COLO829 (cell line): Measurements from ENCODE around the gene PPP1R12A.

Experiments used
- DNase-seq: peaks from one replicate; pipeline ENCODE4 v3.0.0; 2012; ENCODE audit warnings: low spot score

The PPP1R12A gene

DNA sequence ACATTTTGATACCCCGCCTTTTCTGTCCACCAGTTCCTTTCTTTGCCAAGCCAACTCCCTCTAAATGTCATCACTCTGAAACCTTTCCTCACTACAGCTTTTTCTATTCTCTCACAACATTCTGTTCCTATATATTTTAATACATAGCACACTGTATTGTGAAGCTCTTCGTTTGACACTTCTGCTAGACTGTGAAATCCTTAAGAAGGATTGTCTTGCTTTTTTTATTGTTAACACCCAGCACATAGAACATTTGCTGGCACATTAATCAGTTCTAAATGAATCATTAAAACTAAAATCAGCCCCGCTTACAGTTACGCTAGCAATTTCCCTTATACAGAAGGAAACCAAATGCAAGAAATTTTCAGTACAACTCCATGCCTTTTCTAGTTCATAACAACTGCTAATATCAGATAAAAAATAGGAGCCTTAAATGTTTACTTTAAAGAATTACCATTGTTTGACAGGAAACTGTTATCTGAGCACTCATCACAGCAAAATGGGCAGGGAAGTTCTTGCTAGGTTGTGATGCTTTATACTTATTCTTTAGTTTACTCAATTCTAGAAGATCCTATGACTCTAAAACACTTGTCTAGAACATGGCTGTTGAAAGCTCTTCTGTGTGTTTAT, 93.5 kb downstream of the PPP1R12A start:
- DNase-seq, result no peak

DNA sequence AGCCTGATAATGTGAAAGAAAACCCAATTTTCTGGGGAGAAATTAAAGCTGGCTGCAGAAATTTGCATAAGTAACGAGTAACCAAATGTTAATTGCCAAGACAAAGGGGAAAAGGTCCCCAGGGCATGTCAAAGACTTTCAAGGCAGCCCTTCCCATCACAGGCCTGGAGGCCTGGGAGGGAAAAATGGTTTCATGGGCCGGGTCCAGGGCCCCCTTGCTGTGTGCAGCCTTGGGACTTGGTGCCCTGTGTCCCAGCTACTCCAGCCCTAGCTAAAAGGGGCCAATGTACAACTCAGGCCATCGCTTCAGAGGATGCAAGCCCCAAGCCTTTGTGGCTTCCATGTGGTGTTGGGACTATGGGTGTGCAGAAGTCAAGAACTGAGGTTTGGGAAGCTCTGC, 96.5 kb downstream of the PPP1R12A start:
- DNase-seq, result no peak

DNA sequence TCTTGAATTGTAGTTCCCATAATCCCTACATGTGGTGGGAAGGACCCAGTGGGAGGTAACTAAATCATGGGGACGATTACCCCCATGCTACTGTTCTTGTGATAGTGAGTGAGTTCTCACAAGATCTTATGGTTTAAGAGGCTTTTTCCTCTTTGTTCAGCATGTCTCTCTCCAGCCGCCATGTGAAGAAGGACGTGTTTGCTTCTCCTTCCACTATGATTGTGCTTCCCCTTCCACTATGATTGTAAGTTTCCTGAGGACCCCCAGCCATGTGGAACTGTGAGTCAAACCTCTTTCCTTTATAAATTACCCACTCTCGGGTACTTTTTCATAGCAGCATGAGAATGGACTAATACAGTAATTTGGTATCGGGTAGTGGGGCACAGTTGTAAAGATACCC, 97.3 kb downstream of the PPP1R12A start:
- no peak for DNase-seq

DNA sequence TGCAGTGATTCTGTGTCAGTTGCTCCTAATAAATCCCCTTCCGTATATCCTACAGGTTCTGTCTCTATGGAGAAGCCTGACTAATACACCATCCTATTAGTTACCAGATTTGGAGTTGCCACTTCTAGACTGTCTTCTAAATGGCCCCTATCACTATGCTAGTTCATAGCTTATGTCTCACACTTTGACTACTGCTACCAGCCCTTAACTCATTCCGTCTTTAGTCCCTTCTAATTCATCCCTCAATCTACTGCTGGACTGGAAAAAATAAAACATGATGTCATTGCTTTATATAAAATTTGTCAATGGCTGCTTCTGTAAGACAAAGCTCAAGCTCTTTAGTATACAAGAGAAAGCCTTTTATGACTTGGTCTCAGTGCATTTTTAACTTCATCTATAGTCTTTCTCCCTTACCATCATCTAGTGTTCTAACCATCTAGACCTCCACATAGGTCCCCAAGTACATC, 99.5 kb downstream of the PPP1R12A start:
- DNase-seq, result no peak

DNA sequence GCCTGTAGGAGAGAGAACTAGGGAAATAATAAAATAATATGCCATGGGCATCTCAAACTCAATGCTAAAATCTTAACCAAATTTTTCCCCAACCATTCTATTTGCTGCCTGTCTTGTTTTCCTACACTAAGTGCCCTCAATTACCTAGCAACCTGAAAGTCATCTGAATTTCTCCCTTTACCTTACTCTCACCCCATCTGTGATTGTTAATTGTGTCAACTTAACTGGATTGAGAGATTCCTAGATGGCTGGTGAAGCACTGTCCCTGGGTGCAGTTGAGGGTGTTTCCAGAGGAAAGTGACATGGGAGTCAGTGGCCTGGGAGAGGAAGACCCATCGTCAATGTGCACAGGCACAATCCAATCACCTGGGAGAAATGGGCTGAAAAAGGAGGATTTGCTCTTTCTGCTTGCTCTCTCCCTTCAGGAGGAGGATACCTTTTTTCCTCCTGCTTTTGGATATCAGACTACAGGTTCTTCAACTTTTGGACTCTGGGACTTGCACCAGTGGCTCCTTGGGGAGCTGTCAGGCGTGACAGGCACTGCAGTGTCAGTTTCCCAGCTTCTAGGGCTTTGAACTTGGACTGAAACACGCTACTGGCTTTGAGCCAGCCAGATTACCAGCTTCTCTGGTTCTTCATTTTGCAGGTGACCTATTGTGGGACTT, 100.1 kb downstream of the PPP1R12A start:
- no peak for DNase-seq

DNA sequence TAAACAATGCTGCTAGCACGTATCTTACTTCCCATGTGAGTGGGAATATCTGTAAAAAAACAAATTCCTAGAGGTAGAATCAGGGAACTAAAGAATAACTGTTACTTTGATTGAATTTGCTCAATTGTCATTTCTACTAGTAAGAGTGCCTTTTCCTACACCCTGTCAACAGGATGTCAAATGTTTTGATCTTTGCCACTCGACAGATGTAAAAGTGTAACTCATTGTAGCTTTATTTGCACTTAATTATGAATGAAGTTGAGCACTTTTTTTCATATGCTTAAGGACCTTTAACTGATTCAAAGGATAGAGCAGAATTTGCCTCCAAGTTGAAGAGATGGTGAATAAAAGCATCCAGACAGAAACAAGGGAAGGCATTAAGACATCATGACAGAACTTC, 104.5 kb downstream of the PPP1R12A start:
- DNase-seq, result no peak

DNA sequence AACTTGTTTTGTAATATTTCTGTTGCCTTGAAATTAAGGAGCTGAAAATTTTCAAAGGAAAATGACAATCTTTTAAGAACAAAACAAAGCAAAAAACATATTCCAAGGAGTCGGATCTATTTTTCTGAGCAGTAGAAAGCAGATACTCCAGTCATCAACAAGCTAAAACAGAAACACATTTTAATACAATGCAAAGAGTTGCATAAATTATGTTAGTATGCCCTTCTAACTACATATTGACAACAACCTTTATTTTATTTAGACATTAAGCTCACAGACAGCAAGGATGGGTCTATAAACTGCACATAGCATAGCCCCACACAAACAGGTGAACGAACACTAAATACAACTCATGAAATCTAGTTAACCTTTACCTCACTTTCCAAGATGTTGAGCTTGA, 106.0 kb downstream of the PPP1R12A start:
- no peak for DNase-seq

DNA sequence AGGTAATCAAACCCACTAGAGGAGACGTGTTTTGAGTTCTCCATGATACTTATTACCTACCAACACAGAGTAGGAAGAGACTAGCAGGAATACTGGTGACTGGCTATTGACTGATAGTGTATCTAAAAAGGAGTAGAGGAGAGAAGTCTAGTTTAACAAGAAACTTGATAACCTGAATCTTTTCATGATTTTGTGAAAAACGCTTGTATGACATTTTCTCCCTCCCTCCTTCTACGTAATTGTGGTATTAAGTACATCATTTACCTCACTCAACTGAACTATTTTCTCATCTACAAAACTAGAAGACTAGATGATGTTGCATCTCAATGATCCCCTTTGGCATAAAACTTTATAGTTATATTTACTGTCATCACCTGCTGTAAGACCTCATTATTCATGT, 107.4 kb downstream of the PPP1R12A start:
- DNase-seq, result no peak

DNA sequence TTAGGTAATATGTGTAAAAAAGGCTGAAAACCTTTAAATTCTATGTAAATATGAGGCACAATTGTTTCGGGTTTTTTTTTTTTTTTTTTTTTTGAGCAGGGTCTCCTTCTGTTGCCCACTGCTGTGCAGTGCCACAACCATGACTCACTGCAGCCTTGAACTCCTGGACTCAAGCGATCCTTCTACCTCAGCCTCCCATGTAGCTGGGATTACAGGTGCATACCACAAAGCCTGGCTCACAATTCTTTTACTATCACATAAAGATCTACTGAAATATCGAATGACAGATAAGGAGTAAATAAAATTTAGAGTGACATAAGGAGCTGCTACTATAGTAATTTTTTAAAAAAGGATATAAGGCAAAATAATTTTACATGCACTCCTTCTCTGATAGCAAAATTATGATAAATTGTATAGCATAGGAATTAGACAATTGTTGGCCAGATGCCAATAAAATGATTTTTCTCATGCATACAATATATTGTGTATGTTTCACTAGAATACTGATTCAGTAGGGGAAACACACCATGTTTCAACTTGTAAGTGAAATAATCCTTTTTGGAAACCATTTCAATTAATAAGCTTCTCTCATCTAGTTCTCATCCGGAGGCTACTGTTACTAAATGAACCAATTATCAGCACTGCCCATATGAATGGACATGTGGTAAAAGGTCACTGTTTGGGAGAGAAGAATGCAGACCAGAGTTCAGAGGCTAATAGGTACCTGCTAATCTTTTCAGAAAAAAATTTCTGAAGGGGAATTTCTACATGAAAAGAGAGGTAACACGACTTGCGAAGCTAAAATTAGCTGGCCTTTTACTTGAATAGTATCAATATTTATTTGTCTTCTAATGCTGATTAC, 108.4 kb downstream of the PPP1R12A start:
- DNase-seq, result no peak

DNA sequence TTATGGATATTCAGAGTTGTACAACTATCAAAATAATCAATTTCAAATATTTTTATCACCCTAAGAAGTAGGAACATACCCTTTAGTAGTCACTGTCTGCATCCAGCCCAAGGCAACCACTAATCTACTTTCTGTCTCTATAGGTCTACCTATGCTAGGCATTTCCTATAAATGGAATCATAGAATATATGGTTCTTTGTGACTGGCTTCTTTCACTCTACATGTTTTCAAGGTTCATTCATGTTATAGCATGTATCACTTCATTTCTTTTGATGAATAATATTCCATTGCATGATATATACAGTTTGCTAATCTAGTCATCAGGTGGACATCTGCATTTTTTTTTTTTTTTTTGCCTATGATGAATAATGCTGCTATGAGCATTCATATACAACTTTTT, 112.4 kb downstream of the PPP1R12A start:
- DNase-seq, result no peak

DNA sequence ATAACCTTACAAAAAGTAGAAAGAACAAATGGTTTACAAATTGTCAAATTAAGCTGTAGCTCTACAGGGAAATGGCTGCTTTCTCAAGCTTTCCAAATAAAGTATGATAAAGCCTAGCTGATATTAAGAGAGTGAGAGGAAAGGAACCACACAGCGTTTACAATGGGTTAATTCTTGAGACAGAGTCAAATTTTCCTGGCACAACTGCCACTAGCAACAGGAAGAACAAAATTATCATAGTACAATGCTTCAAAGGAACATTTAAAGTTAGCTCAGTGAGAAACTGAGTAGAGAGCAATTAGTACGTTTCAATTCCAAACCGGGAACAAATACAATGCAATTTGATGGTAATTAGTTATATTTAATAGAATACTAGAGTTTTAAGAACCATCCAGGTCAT, 116.0 kb downstream of the PPP1R12A start:
- DNase-seq, result peak; percentile 76

DNA sequence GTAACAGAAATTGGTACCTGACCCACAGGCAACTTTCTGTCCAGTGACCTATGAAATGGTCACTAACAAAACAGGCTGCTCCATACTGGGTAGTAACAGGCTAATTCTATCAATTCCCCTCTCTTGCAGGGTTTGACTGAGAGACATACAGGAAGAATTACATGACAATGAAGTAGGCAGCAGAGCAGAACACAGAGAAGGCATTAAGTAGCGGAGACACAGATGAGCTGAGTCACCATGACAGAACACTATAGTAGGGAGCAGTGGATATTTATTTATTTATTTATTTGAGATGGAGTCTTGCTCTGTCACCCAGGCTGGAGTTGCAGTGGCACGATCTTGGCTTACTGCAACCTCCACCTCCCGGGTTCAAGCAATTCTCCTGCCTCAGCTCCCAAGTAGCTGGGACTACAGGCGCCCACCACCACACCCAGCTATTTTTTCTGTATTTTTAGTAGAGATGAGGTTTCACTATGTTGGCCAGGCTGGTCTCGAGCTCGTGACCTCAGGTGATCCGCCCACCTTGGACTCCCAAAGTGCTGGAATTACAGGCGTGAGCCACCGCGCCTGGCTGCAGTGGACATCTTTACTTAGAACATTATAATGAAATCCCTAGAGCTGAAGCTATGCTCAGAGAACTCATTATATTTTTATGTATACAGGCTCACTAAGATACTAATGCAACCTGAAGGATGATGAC, 150.4 kb downstream of the PPP1R12A start:
- peak; percentile 42 for DNase-seq

DNA sequence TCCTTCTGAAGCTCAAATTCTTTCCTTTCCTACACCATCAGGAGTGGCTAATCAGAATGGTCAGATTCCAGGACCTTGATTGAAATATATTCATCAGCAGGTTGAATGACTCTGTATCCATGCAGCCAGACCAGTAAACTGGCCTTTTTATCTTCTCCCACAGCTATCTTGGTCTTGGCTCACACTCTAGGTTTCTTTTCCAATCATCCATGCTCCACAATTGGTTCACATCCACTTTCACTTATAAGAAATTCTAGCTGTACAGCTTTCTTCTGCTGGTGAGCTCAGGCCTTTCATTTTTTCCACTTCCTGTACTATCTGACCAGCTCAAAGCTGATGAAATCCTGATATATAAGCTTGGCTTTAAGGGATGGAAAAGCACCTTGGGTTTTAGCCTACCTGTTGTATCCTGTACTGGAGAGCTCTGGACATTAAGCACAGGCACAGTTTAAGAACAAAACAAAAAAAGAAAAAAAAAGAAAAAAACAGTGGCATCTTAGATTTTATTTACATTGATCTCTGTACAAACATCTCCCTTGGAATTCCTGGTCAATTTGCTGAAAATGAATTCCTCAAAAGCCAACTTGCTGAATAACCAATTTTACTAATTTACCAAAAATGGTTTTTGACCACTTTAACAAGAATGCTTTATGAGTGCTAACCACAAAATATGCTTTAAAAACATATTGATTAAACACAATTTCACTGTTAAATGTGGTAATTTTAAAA, 152.6 kb downstream of the PPP1R12A start:
- DNase-seq, result no peak

DNA sequence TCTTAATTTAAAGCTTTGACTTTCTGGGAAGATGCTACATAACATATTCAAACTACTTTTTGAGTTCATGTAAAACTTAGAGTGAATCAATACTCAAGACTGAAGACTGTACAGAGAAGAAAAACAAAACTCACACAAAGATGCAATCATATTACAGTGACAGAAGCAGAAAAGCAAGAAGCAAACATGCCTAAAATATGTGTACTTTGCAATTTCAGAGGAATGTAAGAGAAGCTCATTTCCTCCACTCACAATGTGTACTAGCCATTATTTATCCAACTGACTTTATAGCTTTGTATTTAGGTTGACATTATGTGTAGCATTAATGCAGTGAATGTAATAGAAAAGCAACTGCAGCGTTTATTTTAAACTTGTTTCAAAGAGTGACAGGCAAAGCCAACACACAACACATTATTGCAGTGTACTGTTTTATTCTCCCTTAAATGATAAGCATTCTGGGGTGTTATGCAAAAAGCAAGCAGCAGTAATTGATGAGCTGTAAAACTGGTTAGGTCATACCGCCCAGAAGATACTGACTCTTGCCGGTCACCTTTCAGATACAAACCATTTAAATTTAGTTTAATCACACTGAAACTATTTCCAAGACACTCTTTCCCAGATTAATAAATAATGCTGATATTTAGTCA, 156.0 kb downstream of the PPP1R12A start:
- no peak for DNase-seq

DNA sequence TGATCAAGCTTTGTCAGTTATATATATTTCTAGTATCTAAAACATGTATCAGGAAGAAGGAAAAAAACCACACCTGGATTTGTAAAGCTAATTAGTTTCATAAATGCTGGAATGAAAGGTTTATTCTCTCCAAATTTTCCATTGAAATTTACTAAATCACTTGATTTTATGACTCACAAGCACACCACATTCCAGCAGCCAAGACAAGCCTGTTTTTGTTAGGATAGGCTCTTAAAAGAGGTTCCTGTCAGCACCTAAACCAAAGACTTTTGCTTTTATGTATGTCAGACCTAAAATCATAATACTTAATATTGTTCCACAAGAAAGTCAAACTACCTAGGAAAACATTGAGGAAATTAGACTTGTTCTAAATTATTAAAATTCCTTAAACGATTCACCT, 158.8 kb downstream of the PPP1R12A start:
- DNase-seq, result peak; percentile 82

DNA sequence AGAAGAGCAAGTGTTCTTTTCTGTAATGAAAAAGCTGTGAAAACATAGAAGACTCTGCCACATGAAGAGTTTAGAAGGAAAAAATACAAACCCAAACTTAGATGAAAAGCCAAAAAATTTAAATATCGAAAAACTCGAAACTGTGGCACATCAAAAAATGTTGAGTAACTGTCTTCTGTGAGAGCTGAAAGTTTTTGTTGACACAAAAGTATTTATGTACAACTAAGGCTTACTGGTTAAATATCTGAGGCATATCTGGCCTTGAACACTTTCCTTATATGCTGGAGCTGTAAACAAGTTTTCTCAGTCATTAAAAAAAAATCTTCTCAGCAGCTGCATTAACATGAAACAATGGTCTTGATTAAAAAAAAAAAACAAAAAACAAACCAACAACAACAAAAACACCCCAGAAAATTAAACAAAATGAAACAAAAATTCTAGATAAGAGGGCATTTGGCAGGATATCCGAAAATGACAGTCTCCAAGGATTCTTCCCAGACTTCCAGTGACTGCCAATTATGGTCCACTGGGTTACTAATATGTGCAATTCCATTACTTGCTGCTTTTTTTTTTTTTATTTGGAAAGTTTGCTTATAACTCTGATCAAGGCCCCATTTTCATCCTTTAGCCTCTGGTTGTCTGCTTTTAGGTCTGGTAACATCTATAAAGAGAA, 159.4 kb downstream of the PPP1R12A start:
- DNase-seq, result no peak

DNA sequence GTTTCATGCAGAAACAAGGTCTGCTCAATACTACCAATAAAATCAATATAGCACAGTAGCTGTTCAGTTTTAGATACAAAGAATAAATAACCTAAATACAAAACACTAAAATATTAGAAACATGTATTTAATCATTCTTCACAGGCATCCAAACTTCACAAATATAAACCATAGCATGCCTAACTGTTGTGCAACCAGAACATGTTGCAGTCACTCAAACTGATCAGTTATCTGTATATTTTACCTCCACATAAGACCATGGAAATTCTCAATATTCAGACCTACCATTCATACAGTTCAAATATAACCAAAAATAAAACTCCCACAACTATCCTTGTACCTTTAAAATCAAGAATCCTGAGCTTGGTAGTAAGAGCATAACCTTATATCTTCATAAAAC, 161.0 kb downstream of the PPP1R12A start:
- no peak for DNase-seq

DNA sequence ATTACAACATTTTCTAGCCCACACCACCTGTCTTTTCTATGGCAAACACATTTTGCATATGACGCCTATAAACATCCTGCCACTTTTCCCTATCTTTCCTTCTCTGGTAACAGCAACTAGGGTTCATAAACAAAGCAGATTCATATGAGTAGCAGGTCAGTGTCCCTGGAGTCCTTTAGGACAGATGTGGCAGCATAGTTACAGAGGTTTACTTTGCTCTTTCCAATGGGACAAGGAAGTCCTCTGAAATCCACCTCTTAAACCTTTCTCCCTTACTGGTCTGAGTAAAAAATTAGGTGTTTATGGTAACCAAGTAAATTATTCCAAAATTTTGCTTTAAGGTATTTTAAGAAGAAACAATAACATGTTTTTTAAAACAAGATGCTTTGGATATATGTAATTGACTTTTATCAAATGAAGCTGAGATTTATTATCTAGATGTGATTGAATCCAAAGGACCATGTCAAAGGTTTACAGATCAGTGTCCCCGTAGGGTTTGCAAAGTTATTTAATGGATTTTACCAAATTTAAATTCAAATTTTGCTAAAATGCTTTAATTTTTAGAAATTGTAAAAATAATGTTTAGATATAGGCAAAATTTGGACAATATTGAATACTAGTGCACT, 164.9 kb downstream of the PPP1R12A start:
- DNase-seq, result no peak

DNA sequence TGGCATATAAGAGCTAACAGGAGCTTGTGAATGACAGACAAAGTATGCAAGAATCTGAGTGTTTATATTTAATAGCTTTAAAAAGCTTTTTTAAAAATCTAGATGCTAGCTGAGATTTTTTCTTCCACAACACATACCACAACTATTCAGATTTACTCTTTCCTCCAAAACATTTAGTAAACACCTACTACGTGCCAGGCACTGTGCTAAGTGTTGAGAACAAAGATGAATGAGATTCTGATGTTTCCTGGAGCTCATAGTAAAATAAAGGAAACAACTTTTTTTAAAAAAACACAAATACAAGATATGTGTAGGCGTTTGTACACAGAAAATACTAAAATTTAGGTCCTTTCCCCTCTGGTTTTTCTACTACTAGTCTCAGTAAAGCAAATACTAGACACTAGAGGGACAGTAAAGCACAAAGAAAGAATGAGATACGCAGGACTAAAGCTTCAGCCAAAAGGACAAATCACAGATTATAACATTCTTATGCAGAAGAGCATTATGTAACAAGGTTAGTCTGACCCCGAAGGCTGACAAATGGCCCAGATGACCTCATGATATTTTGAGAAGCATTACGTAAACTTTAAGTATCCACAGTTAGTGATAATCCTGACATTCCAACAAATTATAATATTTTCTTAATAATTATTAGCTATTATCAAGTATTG, 165.6 kb downstream of the PPP1R12A start:
- DNase-seq, result no peak
